Muscle of leg (tissue), 11 donors: ENCODE results near the gene ITPRID2. TPM values are rescaled to one million over a fixed set of nuclear protein-coding genes. Genes with fewer than 3 reads are reported as not detected.
"Not testable (repeated sequence)": the region's sequence is repeated elsewhere in the genome, so short reads cannot be mapped to it uniquely, and the experiment has no call there.

Source experiments
- DNase-seq: peaks from one replicate; pipeline ENCODE4 v3.0.0; 2013
- H3K27ac ChIP-seq: one replicate; pipeline ENCODE4 v1.5.1; 2013; ENCODE audit warnings: mild to moderate bottlenecking, low read length, control low read depth
- H3K27me3 ChIP-seq: one replicate; pipeline ENCODE4 v1.6.1; 2013; ENCODE audit warnings: low read length; ENCODE audit not compliant: control insufficient read depth, insufficient read depth
- H3K36me3 ChIP-seq: one replicate; pipeline ENCODE4 v1.6.1; 2013; ENCODE audit warnings: low read length; ENCODE audit not compliant: control insufficient read depth, insufficient read depth
- H3K4me1 ChIP-seq: one replicate; pipeline ENCODE4 v1.6.1; 2013; ENCODE audit warnings: low read length; ENCODE audit not compliant: control insufficient read depth, insufficient read depth
- H3K4me3 ChIP-seq: one replicate; pipeline ENCODE4 v1.5.1; 2013; ENCODE audit warnings: low read length, control low read depth
- H3K9me3 ChIP-seq: replicated peaks from 2 replicates; pipeline ENCODE4 v1.6.1; 2013; ENCODE audit warnings: low read depth, low read length; ENCODE audit not compliant: control insufficient read depth
- whole genome bisulfite sequencing: methylation state at CpG from one replicate; pipeline ENCODE4 v1.1.5; 2013; ENCODE audit warnings: missing lambda C conversion rate; ENCODE audit not compliant: insufficient coverage; 5-methylcytosine and 5-hydroxymethylcytosine counted together
- polyA plus RNA-seq, 8 donors: library from polyadenylated mRNA; unstranded; fragments of 120-200 nt; gene quantifications; one replicate each; pipeline versions ENCODE4 v1.2.1 to v1.2.3, GENCODE V29; 2013; ENCODE audit warnings: inconsistent platforms in 1 of 8, low replicate concordance in 1 of 8; ENCODE audit not compliant: insufficient read length in 8 of 8, insufficient read depth in 1 of 8
- total RNA-seq: library from RNA; stranded (reverse); fragments of 120-200 nt; gene quantifications from one replicate; pipeline ENCODE4 v1.2.4, GENCODE V29; 2013

ITPRID2 gene
- total and polyA plus RNA-seq, 9 donors: 44.2 to 68.8 (median 49.7) TPM

DNA sequence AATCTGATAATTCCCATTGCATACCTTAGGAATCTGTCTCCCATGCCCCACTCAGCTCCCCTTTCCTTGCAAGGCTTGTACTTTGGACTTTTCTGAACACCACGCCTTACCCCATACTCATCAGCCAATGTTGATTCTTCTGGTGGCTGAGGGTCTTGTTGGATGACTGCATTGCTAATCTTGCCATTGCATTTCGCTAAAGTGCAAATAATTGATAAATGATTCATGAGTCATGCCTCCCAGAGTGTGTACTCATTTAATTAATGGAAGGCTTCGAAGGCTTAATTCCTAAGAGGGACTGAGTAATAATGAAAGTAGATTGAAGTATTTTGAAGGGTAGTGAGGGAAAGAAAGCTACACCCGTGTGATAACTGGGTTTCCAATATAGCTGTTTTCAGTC, 66.1 kb downstream of the ITPRID2 start:
- 83% methylated on average over 2 of the region's 4 CpGs for WGBS
- no peaks in the 10 kb centered on the region for H3K36me3 ChIP-seq

GRCh38 chr2:181958726-181959125, 67.2 kb downstream of the ITPRID2 start:
- no peaks in the 10 kb centered on the region for H3K9me3 ChIP-seq
- no peak for DNase-seq
- WGBS: no CpG with 5 or more reads among the region's 1 CpG
- no peak overlapping the region for H3K4me3 ChIP-seq
- no peaks in the 10 kb centered on the region for H3K36me3 ChIP-seq
- no peak overlapping the region for H3K27ac ChIP-seq
- no peaks in the 10 kb centered on the region for H3K4me1 ChIP-seq
- no peaks in the 10 kb centered on the region for H3K27me3 ChIP-seq

More for the DNA sequence above, 66.1 kb downstream of the ITPRID2 start:
- Histone ChIP-seq H3K27me3 (no peaks in the 10 kb centered on the region), H3K4me1 (no peaks in the 10 kb centered on the region), H3K27ac (no peak overlapping the region), H3K9me3 (no peaks in the 10 kb centered on the region), H3K4me3 (no peak overlapping the region)
- DNase-seq: no peak

DNA sequence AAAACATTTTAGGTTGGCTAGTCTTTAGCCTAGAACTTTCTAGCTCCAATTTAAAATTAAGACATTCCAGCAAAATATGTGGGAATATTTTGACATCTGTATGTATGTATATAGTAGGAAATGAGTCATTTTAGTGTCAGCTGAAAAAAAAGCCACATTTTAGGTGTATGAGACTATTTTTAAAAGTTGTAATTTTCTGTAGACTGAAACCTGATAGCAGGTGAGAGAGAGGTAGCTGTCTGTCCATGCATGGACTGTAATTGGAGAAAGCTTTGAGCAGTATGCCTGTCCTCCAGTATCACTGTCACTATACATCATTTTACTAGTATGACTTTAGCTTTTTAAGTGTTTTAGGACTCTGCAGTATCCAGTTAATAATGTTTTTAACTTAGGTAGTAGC, 68.0 kb downstream of the ITPRID2 start:
- peaks cover 2% of the 10 kb centered on the region for H3K9me3 ChIP-seq
- no peaks in the 10 kb centered on the region for H3K27me3 ChIP-seq
- H3K4me3 ChIP-seq: no peak overlapping the region
- no peak for DNase-seq
- no peaks in the 10 kb centered on the region for H3K4me1 ChIP-seq
- H3K36me3 ChIP-seq: no peaks in the 10 kb centered on the region
- H3K27ac ChIP-seq: no peak overlapping the region

GRCh38 chr2:181961167-181961566, 69.6 kb downstream of the ITPRID2 start:
- H3K4me1 ChIP-seq, H3K9me3 ChIP-seq, H3K27ac ChIP-seq, H3K36me3 ChIP-seq, H3K4me3 ChIP-seq, DNase-seq, H3K27me3 ChIP-seq: not testable (repeated sequence)
- WGBS: 94% methylated on average over 8 of the region's 8 CpGs

DNA sequence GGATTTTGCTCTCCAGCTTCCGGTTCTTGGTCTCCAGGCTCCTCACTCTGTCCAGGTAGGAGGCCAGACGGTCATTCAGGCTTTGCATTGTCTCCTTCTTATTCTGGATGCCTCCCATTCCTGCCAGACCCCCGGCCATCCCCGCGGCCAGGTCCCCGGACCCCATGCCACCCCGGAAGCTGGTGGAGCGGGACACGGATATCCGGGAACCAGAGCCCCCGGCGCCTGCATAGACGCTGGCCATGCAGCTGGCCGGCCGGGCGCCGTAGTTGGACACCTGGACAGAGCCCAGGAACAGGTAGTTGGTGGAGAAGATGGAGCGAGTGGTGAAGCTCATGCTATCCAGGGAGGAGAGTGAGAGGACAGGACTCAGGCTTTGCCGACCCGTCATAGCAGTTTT, 70.6 kb downstream of the ITPRID2 start:
- 94% methylated on average over 18 of the region's 20 CpGs for WGBS
- DNase-seq: no peak

GRCh38 chr2:181970160-181970794, 78.7 kb downstream of the ITPRID2 start:
- DNase-seq: no peak

More for the DNA sequence above, 70.6 kb downstream of the ITPRID2 start:
- Histone ChIP-seq H3K4me1 (no peaks in the 10 kb centered on the region), H3K27me3 (no peaks in the 10 kb centered on the region), H3K9me3 (peaks cover 2% of the 10 kb centered on the region), H3K27ac (no peak overlapping the region), H3K36me3 (no peaks in the 10 kb centered on the region), H3K4me3 (no peak overlapping the region)

GRCh38 chr2:181971032-181971431, 79.5 kb downstream of the ITPRID2 start:
- no peaks in the 10 kb centered on the region for H3K36me3 ChIP-seq
- no peak overlapping the region for H3K27ac ChIP-seq
- no peak overlapping the region for H3K4me3 ChIP-seq
- H3K9me3 ChIP-seq: no peaks in the 10 kb centered on the region
- no peak for DNase-seq
- no peaks in the 10 kb centered on the region for H3K27me3 ChIP-seq
- WGBS: 100% methylated on average over 2 of the region's 3 CpGs
- H3K4me1 ChIP-seq: no peaks in the 10 kb centered on the region

More at GRCh38 chr2:181970160-181970794, 78.7 kb downstream of the ITPRID2 start:
- H3K4me1 ChIP-seq: no peaks in the 10 kb centered on the region
- no peaks in the 10 kb centered on the region for H3K9me3 ChIP-seq
- H3K27me3 ChIP-seq: no peaks in the 10 kb centered on the region
- H3K4me3 ChIP-seq: no peak overlapping the region
- H3K27ac ChIP-seq: no peak overlapping the region
- 75% methylated on average over 2 of the region's 2 CpGs for WGBS
- H3K36me3 ChIP-seq: no peaks in the 10 kb centered on the region

DNA sequence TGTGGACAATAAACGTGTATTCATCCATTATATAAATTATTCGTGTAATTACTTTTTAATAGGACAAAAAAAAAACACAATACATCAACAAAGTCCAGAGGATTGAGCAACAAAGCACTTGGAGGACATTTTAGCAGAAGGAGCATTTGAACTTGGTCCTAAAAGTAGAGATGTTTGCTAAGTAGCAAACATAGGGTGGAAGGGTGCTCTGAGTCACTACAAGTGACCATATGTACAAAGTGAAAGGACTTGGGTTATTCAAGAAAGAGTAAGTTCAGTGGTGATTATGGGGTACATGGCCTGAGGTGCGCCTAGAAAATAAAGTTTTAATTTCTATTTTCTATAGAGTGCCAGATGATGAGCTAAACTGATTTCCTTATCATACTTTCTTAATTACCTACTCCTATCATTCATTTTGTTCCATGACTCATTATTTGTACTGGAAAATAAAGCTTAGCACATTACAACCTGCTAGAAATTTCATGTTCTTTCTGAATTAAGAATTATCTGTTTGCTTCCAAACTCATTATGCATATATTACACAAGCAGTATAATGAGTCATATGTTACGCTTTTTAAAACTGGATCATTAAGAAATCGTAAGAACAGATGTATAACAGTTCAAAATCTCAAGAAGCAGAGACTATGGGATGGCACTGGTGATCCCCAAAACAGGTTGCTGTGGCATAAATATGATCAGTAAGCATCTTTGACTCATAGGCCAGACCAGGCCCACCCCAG, 81.1 kb downstream of the ITPRID2 start:
- H3K27me3 ChIP-seq: no peaks in the 10 kb centered on the region
- no peaks in the 10 kb centered on the region for H3K36me3 ChIP-seq
- no peak overlapping the region for H3K4me3 ChIP-seq
- no peaks in the 10 kb centered on the region for H3K4me1 ChIP-seq
- no peak overlapping the region for H3K27ac ChIP-seq
- no CpG with 5 or more reads among the region's 5 CpGs for WGBS
- no peaks in the 10 kb centered on the region for H3K9me3 ChIP-seq
- no peak for DNase-seq

DNA sequence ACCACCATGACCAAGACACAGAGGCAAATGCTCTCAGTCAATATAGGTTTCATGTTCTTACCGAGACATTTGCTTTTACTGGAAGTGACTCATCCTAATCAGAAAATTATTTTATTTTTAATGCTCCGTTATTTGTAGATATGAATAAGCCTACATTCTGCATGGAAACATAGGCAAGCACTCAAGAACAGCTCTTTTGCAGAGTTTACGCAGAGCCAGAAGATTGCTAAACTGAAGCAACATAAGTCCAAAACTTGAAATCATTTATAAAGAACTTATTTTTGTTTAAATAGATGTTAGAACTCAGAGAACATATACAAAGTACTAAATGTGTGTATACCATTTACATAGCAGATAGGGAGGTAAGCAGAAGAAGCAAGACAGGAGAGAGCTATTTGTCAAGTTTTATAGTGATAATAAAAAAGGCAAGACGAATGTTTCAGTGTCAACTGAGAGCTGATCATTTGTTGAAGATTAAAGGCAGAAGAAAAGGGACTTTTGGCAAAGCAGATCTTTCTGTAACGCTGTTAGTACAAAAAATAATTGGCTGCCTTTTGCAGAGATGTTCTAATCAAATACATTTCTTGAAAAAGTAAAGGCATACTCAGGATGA, 81.7 kb downstream of the ITPRID2 start:
- Histone ChIP-seq H3K36me3 (no peaks in the 10 kb centered on the region), H3K4me3 (no peak overlapping the region), H3K4me1 (no peaks in the 10 kb centered on the region), H3K27ac (no peak overlapping the region), H3K27me3 (no peaks in the 10 kb centered on the region), H3K9me3 (no peaks in the 10 kb centered on the region)
- WGBS: 25% methylated on average over 1 of the region's 5 CpGs
- DNase-seq: no peak

GRCh38 chr2:181977661-181978350, 86.3 kb downstream of the ITPRID2 start:
- 87% methylated on average over 4 of the region's 5 CpGs for WGBS
- no peaks in the 10 kb centered on the region for H3K9me3 ChIP-seq
- no peaks in the 10 kb centered on the region for H3K36me3 ChIP-seq
- no peak for DNase-seq
- H3K27ac ChIP-seq: no peak overlapping the region
- H3K4me1 ChIP-seq: no peaks in the 10 kb centered on the region
- no peak overlapping the region for H3K4me3 ChIP-seq
- H3K27me3 ChIP-seq: no peaks in the 10 kb centered on the region
